Endothelial cell of umbilical vein (primary cell): Measurements from ENCODE around the gene CDHR4. TPM values are rescaled to one million over a fixed set of nuclear protein-coding genes. Genes with fewer than 3 reads are reported as not detected.

Experiments
- BruUV-seq: library from RNA; stranded (reverse); fragments of 400-500 nt; replicated peaks from 2 replicates; lab custom pipeline; 2021; lab: Mats Ljungman, UMichigan
- CTCF ChIA-PET: fragments of 300-600, 350-600 bp; sonication (Branson Sonifier 250); formaldehyde crosslinking; loops from one replicate; lab custom pipeline; 2021; ENCODE audit warnings: antibody characterized with exemption, inconsistent platforms; lab: Charles Lee
- POLR2A ChIA-PET: fragments of 300-600, 350-600 bp; sonication (Branson Sonifier 250); formaldehyde crosslinking; loops from one replicate; lab custom pipeline; 2021; ENCODE audit warnings: antibody characterized with exemption, inconsistent platforms; lab: Charles Lee
- DNase-seq: peaks from one replicate; pipeline ENCODE4 v3.0.0-alpha.2; 2011; ENCODE audit warnings: low read depth, low spot score
- FAIRE-seq: peaks from 2 replicates; lab custom pipeline; 2011; peaks lifted over from hg19 to GRCh38; lab: Jason Lieb, UNC
- H2AFZ ChIP-seq: 2 replicates; pipeline ENCODE4 v1.6.0; 2012; ENCODE audit warnings: low read depth, low read length, control low read depth, inconsistent platforms
- H3K27ac ChIP-seq: 2 replicates; pipeline ENCODE4 v1.5.1; 2011; ENCODE audit warnings: low read depth, mild to moderate bottlenecking, control low read depth, low read length, moderate library complexity; ENCODE audit not compliant: insufficient read depth
- H3K27me3 ChIP-seq, 2 experiments: 2 replicates each; pipeline versions ENCODE4 v1.6.0 to v1.6.1; 2011; ENCODE audit warnings: low read length in 2 of 2, mixed read lengths in 1 of 2; ENCODE audit not compliant: control insufficient read depth in 2 of 2, insufficient read depth in 2 of 2
- H3K36me3 ChIP-seq, 2 experiments: 2 replicates in 1 of 2; 3 replicates in 1 of 2; pipeline ENCODE4 v1.5.1; 2011; ENCODE audit warnings: low read length in 2 of 2, mild to moderate bottlenecking in 1 of 2, moderate library complexity in 1 of 2; ENCODE audit not compliant: control insufficient read depth in 2 of 2, insufficient read depth in 2 of 2; ENCODE audit errors: extremely low read depth in 1 of 2
- H3K4me1 ChIP-seq: 3 replicates; pipeline ENCODE4 v1.5.1; 2011; ENCODE audit warnings: mild to moderate bottlenecking, low read length; ENCODE audit not compliant: control insufficient read depth, insufficient read depth; ENCODE audit errors: extremely low read depth
- H3K4me2 ChIP-seq: 2 replicates; pipeline ENCODE4 v1.6.1; 2011; ENCODE audit warnings: low read length, control low read depth, mixed read lengths; ENCODE audit not compliant: insufficient read depth
- H3K4me3 ChIP-seq, 3 experiments: fragments of 200-600 bp in 1 of 3; sonication (generic), shearing (Covaris generic) in 1 of 3; replicated peaks in 1 of 3; 2 replicates each; pipeline ENCODE4 v1.5.1; 2011 to 2016; ENCODE audit warnings: control low read depth in 3 of 3, low read length in 3 of 3, mild to moderate bottlenecking in 2 of 3, inconsistent platforms in 1 of 3, low read depth in 1 of 3, moderate library complexity in 1 of 3; ENCODE audit not compliant: insufficient read depth in 1 of 3
- H3K79me2 ChIP-seq: 2 replicates; pipeline ENCODE4 v1.6.0; 2012; ENCODE audit warnings: low read length, inconsistent platforms; ENCODE audit not compliant: control insufficient read depth, insufficient read depth
- H3K9ac ChIP-seq: replicated peaks from 2 replicates; pipeline ENCODE3; 2011; ENCODE audit warnings: low read length, control low read depth; ENCODE audit not compliant: insufficient read depth; ENCODE audit errors: extremely low read depth
- H3K9me1 ChIP-seq: replicated peaks from 3 replicates; pipeline ENCODE4 v1.6.0; 2011; ENCODE audit warnings: mild to moderate bottlenecking, low read length; ENCODE audit not compliant: control insufficient read depth, insufficient read depth; ENCODE audit errors: extremely low read depth
- H3K9me3 ChIP-seq: replicated peaks from 2 replicates; pipeline ENCODE4 v1.5.1; 2012; ENCODE audit warnings: low read length, inconsistent platforms; ENCODE audit not compliant: control insufficient read depth, insufficient read depth
- H4K20me1 ChIP-seq: replicated peaks from 2 replicates; pipeline ENCODE3; 2011; ENCODE audit warnings: mild to moderate bottlenecking, low read length; ENCODE audit not compliant: control insufficient read depth, insufficient read depth; ENCODE audit errors: extremely low read depth
- CTCF ChIP-seq, 2 donors: IDR thresholded peaks; 1 replicate in 1 of 2; 2 replicates in 1 of 2; pipeline ENCODE4 v1.5.1; 2011; ENCODE audit warnings: low read length in 2 of 2, mild to moderate bottlenecking in 2 of 2, moderate library complexity in 2 of 2, control low read depth in 1 of 2, inconsistent platforms in 1 of 2, low read depth in 1 of 2; ENCODE audit not compliant: insufficient read depth in 1 of 2; ENCODE audit errors: extremely low read depth in 1 of 2
- EZH2 ChIP-seq: IDR thresholded peaks from 2 replicates; pipeline ENCODE4 v1.6.1; 2012; ENCODE audit warnings: borderline replicate concordance, low read depth, mild to moderate bottlenecking, moderate library complexity, low read length, inconsistent platforms; ENCODE audit not compliant: severe bottlenecking
- FOS ChIP-seq: IDR thresholded peaks from 2 replicates; pipeline ENCODE4 v1.6.1; 2011; ENCODE audit warnings: mild to moderate bottlenecking, low read length, moderate library complexity, borderline replicate concordance; ENCODE audit not compliant: insufficient read depth
- GATA2 ChIP-seq: IDR thresholded peaks from 2 replicates; pipeline ENCODE4 v1.7.0; 2011; ENCODE audit warnings: low read depth, mild to moderate bottlenecking, moderate library complexity, mixed read lengths, low read length; ENCODE audit not compliant: insufficient read length, insufficient read depth
- JUN ChIP-seq: IDR thresholded peaks from 2 replicates; pipeline ENCODE4 v1.6.1; 2011; ENCODE audit warnings: borderline replicate concordance, low read depth; ENCODE audit not compliant: insufficient read length, insufficient read depth
- MYC ChIP-seq: IDR thresholded peaks from one replicate; pipeline ENCODE4 v1.6.1; 2011; ENCODE audit warnings: mild to moderate bottlenecking, low read depth, low read length
- POLR2A ChIP-seq: IDR thresholded peaks from 2 replicates; pipeline ENCODE4 v1.6.1; 2012; ENCODE audit warnings: low read depth, mild to moderate bottlenecking, control low read depth, low read length
- POLR2AphosphoS5 ChIP-seq: IDR thresholded peaks from 2 replicates; pipeline ENCODE4 v1.6.1; 2012; ENCODE audit warnings: low read depth, mild to moderate bottlenecking, control low read depth, low read length, moderate library complexity; ENCODE audit not compliant: insufficient read depth
- dilution Hi-C: fragments of 300-500 bp; cut with MboI; formaldehyde crosslinking; loops from one replicate; pipeline ENCODE4 v1.15.0; 2019; ENCODE audit warnings: low sequenced_read_pairs; ENCODE audit not compliant: extremely low pct_ligation_motif_present
- intact Hi-C: fragments of 100-400 bp; cut with micrococcal nuclease; formaldehyde crosslinking; loops from one replicate; pipeline ENCODE4 v1.10.0; 2022
- polyA plus RNA-seq, 4 experiments: library from polyadenylated mRNA; depleted of rRNA in 3 of 4; stranded (reverse) in 3 of 4; unstranded in 1 of 4; fragments of >200 nt; gene quantifications; 2 replicates each; pipeline versions ENCODE4 v1.2.1 to v1.2.3, GENCODE V29; 2011 to 2012; ENCODE audit warnings: missing spikeins in 1 of 4
- total RNA-seq: library from RNA; stranded (reverse); gene quantifications from 2 replicates; pipeline ENCODE4 v1.2.3, GENCODE V29; 2021
- TF ChIP-seq, protein P1 (sequence below): IDR thresholded peaks from 2 replicates; pipeline ENCODE4 v1.6.1; 2011; ENCODE audit not compliant: insufficient read depth, insufficient read length

Gene CDHR4
- total and polyA plus RNA-seq, 2 donors (not counting 3 experiments of a cell fraction or from before 2014, with no cell fraction given): 0.19 TPM; not detected in 1

GRCh38 chr3:49794926-49795905 is 4.5 kb downstream of the CDHR4 start:
- H3K9ac ChIP-seq: no peak overlapping the region
- no TSS peak for BruUV-seq
- DNase-seq: no peak
- no peak for FAIRE-seq
- H3K79me2 ChIP-seq: no peaks in the 10 kb centered on the region
- no peaks in the 10 kb centered on the region for H3K9me1 ChIP-seq
- dilution Hi-C loops: no loop called here
- peaks cover 3% of the 10 kb centered on the region for H3K4me1 ChIP-seq
- no peak overlapping the region for H3K4me2 ChIP-seq
- H3K27me3 ChIP-seq: no peaks in the 10 kb centered on the region
- H3K36me3 ChIP-seq: no peaks in the 10 kb centered on the region
- H3K27ac ChIP-seq: no peak overlapping the region
- H4K20me1 ChIP-seq: no peaks in the 10 kb centered on the region
- ChIA-PET POLR2A (no interaction called here), CTCF (interaction anchor here (1.4 kb wide), 1 partner anchor 23 kb away, joined by 3 read pairs; no protein-coding TSS in a partner anchor)
- H3K4me3 ChIP-seq: no peak overlapping the region
- intact Hi-C loops: no loop called here
- TF ChIP-seq FOS: no peak
- no peak for TF ChIP-seq GATA2
- no peak for TF ChIP-seq MYC
- TF ChIP-seq, protein P1, sequence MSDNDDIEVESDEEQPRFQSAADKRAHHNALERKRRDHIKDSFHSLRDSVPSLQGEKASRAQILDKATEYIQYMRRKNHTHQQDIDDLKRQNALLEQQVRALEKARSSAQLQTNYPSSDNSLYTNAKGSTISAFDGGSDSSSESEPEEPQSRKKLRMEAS: no peak
- TF ChIP-seq POLR2AphosphoS5: no peak
- TF ChIP-seq EZH2: no peak
- TF ChIP-seq POLR2A: no peak
- no peak for TF ChIP-seq JUN
- TF ChIP-seq CTCF (IDR thresholded peaks at IDR 0.05; ENCODE audit: extremely low read depth in 1 of 2, insufficient read depth in 1 of 2, low read depth in 1 of 2, low read length in 2 of 2): no peak
- no peak overlapping the region for H2AFZ ChIP-seq
- no peaks in the 10 kb centered on the region for H3K9me3 ChIP-seq
